WTC11 (cell line): ENCODE measurements around the gene KIAA0930. TPM values are rescaled to one million over a fixed set of nuclear protein-coding genes. Genes with fewer than 3 reads are reported as not detected.

Source experiments
- ATAC-seq: fragments of 200-7000 bp; cut with Tn5 transposase; 2 replicates; pipeline ENCODE4 v1.10.0; 2021; ENCODE audit warnings: mild to moderate bottlenecking, moderate library complexity
- CTCF ChIA-PET: fragments of 300-600 bp; sonication (Branson Sonifier 250); formaldehyde crosslinking; loops from one replicate; lab custom pipeline; 2021; ENCODE audit warnings: antibody characterized with exemption; lab: Charles Lee
- POLR2A ChIA-PET: fragments of 350-600 bp; sonication (Branson Sonifier 250); formaldehyde crosslinking; loops from one replicate; lab custom pipeline; 2021; ENCODE audit warnings: antibody characterized with exemption; lab: Charles Lee
- DNase-seq: peaks from one replicate; pipeline ENCODE4 v3.0.0; 2021; ENCODE audit warnings: low spot score
- H3K27ac Mint-ChIP-seq: 2 replicates; pipeline ENCODE4 v1.8.0; 2021; ENCODE audit warnings: mixed read lengths
- H3K27me3 Mint-ChIP-seq: 2 replicates; pipeline ENCODE4 v1.8.0; 2021; ENCODE audit warnings: low read depth, mild to moderate bottlenecking, moderate library complexity, mixed read lengths
- H3K36me3 Mint-ChIP-seq: 2 replicates; pipeline ENCODE4 v1.8.0; 2021; ENCODE audit warnings: mixed read lengths
- H3K4me1 Mint-ChIP-seq: 2 replicates; pipeline ENCODE4 v1.8.0; 2022; ENCODE audit warnings: mixed read lengths
- H3K4me3 Mint-ChIP-seq: 2 replicates; pipeline ENCODE4 v1.8.0; 2021; ENCODE audit warnings: mild to moderate bottlenecking, moderate library complexity, mixed read lengths
- H3K9me3 Mint-ChIP-seq: 2 replicates; pipeline ENCODE4 v1.8.0; 2021; ENCODE audit warnings: mixed read lengths
- ATF1 ChIP-seq: sonication (generic); formaldehyde crosslinking; IDR thresholded peaks from 2 replicates; pipeline ENCODE4 v1.8.1; 2023; ENCODE audit warnings: mild to moderate bottlenecking, moderate library complexity, missing genetic modification reagents
- CBFB ChIP-seq: sonication (generic); formaldehyde crosslinking; IDR thresholded peaks from 2 replicates; pipeline ENCODE4 v1.8.1; 2022; ENCODE audit warnings: mild to moderate bottlenecking, low read depth, missing genetic modification reagents
- ELF4 ChIP-seq: sonication (generic); formaldehyde crosslinking; IDR thresholded peaks from 2 replicates; pipeline ENCODE4 v1.8.1; 2022; ENCODE audit warnings: low read depth, mild to moderate bottlenecking, moderate library complexity, missing genetic modification reagents
- FOXJ3 ChIP-seq: sonication (generic); formaldehyde crosslinking; IDR thresholded peaks from 2 replicates; pipeline ENCODE4 v1.9.0; 2021; ENCODE audit warnings: missing genetic modification reagents, mild to moderate bottlenecking, borderline replicate concordance
- GTF2I ChIP-seq: fragments of 250-450 bp; sonication (Bioruptor Pico); conservative IDR thresholded peaks from 2 replicates; pipeline ENCODE4 v1.4.0; 2021; ENCODE audit warnings: mild to moderate bottlenecking
- HMGA2 ChIP-seq: fragments of 250-450 bp; sonication (Bioruptor Pico); IDR thresholded peaks from 2 replicates; pipeline ENCODE4 v1.4.0; 2021; ENCODE audit warnings: mild to moderate bottlenecking, moderate library complexity
- IRF2 ChIP-seq: sonication (generic); formaldehyde crosslinking; IDR thresholded peaks from 2 replicates; pipeline ENCODE4 v1.8.0; 2022; ENCODE audit warnings: low read depth, missing genetic modification reagents, borderline replicate concordance
- KAT7 ChIP-seq: sonication (generic); formaldehyde crosslinking; IDR thresholded peaks from 2 replicates; pipeline ENCODE4 v1.8.1; 2023; ENCODE audit warnings: missing genetic modification reagents, mild to moderate bottlenecking, borderline replicate concordance
- MXD4 ChIP-seq: fragments of 250-450 bp; sonication (Bioruptor Pico); IDR thresholded peaks from 2 replicates; pipeline ENCODE4 v1.8.0; 2021; ENCODE audit warnings: mild to moderate bottlenecking, moderate library complexity, borderline replicate concordance
- OVOL2 ChIP-seq: fragments of 250-450 bp; sonication (Bioruptor Pico); IDR thresholded peaks from 2 replicates; pipeline ENCODE4 v1.9.0; 2021; ENCODE audit warnings: mild to moderate bottlenecking, borderline replicate concordance
- SOX15 ChIP-seq: fragments of 250-450 bp; sonication (Bioruptor Pico); IDR thresholded peaks from 2 replicates; pipeline ENCODE4 v1.9.0; 2021; ENCODE audit warnings: mild to moderate bottlenecking
- STAT6 ChIP-seq: sonication (generic); formaldehyde crosslinking; conservative IDR thresholded peaks from 2 replicates; pipeline ENCODE4 v1.8.1; 2023; ENCODE audit warnings: mild to moderate bottlenecking, low read depth, missing genetic modification reagents, moderate library complexity
- ZBTB21 ChIP-seq: sonication (generic); formaldehyde crosslinking; IDR thresholded peaks from 2 replicates; pipeline ENCODE4 v1.8.1; 2023; ENCODE audit warnings: mild to moderate bottlenecking, missing genetic modification reagents, borderline replicate concordance
- ZBTB43 ChIP-seq: sonication (generic); formaldehyde crosslinking; IDR thresholded peaks from 2 replicates; pipeline ENCODE4 v1.8.1; 2023; ENCODE audit warnings: mild to moderate bottlenecking, missing genetic modification reagents
- ZNF671 ChIP-seq: fragments of 250-450 bp; sonication (Bioruptor Pico); IDR thresholded peaks from 2 replicates; pipeline ENCODE4 v1.8.0; 2021; ENCODE audit warnings: mild to moderate bottlenecking
- total RNA-seq: library from RNA; stranded (reverse); gene quantifications from 3 replicates; pipeline ENCODE4 v1.2.3, GENCODE V29; 2021
- TF ChIP-seq, protein P1 (sequence below): fragments of 250-450 bp; sonication (Bioruptor Pico); IDR thresholded peaks from 2 replicates; pipeline ENCODE4 v1.9.0; 2021; ENCODE audit warnings: mild to moderate bottlenecking, borderline replicate concordance
- TF ChIP-seq, protein P2 (sequence below): fragments of 200-600 bp; IDR thresholded peaks from 2 replicates; pipeline ENCODE4 v1.8.0; 2022; ENCODE audit warnings: antibody characterized with exemption
- TF ChIP-seq, protein P3 (sequence below): sonication (generic); formaldehyde crosslinking; IDR thresholded peaks from 2 replicates; pipeline ENCODE4 v1.8.1; 2023; ENCODE audit warnings: mild to moderate bottlenecking, missing genetic modification reagents

The KIAA0930 gene
- total RNA-seq, 1 experiment from 2014 or later = 62.1 TPM

GRCh38 chr22:45244916-45245315, 4.2 kb upstream of the KIAA0930 start:
- Mint-ChIP-seq H3K27me3 (peaks cover 20% of the 10 kb centered on the region), H3K4me1 (peaks cover 13% of the 10 kb centered on the region), H3K4me3 (no peak overlapping the region)
- CTCF ChIA-PET = interaction anchor here (1.3 kb wide), 1 partner anchor 36 kb away, joined by 3 read pairs; no protein-coding TSS in a partner anchor
- no peak for TF ChIP-seq IRF2 (CRISPR knock-in tag)
- TF ChIP-seq KAT7 (CRISPR knock-in tag) = no peak
- TF ChIP-seq SOX15 (CRISPR knock-in tag) = no peak
- TF ChIP-seq ZNF671 (CRISPR knock-in tag) = no peak
- TF ChIP-seq OVOL2 = no peak
- TF ChIP-seq ZBTB43 = no peak
- no peak for TF ChIP-seq HMGA2 (CRISPR knock-in tag)
- no peak for TF ChIP-seq CBFB (CRISPR knock-in tag)
- TF ChIP-seq GTF2I (CRISPR knock-in tag) = no peak
- TF ChIP-seq, protein P1, sequence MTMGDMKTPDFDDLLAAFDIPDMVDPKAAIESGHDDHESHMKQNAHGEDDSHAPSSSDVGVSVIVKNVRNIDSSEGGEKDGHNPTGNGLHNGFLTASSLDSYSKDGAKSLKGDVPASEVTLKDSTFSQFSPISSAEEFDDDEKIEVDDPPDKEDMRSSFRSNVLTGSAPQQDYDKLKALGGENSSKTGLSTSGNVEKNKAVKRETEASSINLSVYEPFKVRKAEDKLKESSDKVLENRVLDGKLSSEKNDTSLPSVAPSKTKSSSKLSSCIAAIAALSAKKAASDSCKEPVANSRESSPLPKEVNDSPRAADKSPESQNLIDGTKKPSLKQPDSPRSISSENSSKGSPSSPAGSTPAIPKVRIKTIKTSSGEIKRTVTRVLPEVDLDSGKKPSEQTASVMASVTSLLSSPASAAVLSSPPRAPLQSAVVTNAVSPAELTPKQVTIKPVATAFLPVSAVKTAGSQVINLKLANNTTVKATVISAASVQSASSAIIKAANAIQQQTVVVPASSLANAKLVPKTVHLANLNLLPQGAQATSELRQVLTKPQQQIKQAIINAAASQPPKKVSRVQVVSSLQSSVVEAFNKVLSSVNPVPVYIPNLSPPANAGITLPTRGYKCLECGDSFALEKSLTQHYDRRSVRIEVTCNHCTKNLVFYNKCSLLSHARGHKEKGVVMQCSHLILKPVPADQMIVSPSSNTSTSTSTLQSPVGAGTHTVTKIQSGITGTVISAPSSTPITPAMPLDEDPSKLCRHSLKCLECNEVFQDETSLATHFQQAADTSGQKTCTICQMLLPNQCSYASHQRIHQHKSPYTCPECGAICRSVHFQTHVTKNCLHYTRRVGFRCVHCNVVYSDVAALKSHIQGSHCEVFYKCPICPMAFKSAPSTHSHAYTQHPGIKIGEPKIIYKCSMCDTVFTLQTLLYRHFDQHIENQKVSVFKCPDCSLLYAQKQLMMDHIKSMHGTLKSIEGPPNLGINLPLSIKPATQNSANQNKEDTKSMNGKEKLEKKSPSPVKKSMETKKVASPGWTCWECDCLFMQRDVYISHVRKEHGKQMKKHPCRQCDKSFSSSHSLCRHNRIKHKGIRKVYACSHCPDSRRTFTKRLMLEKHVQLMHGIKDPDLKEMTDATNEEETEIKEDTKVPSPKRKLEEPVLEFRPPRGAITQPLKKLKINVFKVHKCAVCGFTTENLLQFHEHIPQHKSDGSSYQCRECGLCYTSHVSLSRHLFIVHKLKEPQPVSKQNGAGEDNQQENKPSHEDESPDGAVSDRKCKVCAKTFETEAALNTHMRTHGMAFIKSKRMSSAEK = no peak
- no peak for TF ChIP-seq STAT6 (CRISPR knock-in tag)
- TF ChIP-seq, protein P2, sequence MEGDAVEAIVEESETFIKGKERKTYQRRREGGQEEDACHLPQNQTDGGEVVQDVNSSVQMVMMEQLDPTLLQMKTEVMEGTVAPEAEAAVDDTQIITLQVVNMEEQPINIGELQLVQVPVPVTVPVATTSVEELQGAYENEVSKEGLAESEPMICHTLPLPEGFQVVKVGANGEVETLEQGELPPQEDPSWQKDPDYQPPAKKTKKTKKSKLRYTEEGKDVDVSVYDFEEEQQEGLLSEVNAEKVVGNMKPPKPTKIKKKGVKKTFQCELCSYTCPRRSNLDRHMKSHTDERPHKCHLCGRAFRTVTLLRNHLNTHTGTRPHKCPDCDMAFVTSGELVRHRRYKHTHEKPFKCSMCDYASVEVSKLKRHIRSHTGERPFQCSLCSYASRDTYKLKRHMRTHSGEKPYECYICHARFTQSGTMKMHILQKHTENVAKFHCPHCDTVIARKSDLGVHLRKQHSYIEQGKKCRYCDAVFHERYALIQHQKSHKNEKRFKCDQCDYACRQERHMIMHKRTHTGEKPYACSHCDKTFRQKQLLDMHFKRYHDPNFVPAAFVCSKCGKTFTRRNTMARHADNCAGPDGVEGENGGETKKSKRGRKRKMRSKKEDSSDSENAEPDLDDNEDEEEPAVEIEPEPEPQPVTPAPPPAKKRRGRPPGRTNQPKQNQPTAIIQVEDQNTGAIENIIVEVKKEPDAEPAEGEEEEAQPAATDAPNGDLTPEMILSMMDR = no peak
- TF ChIP-seq MXD4 = no peak
- TF ChIP-seq FOXJ3 (CRISPR knock-in tag) = no peak
- no peak for TF ChIP-seq ELF4
- TF ChIP-seq ATF1 (CRISPR knock-in tag) = no peak
- TF ChIP-seq, protein P3, sequence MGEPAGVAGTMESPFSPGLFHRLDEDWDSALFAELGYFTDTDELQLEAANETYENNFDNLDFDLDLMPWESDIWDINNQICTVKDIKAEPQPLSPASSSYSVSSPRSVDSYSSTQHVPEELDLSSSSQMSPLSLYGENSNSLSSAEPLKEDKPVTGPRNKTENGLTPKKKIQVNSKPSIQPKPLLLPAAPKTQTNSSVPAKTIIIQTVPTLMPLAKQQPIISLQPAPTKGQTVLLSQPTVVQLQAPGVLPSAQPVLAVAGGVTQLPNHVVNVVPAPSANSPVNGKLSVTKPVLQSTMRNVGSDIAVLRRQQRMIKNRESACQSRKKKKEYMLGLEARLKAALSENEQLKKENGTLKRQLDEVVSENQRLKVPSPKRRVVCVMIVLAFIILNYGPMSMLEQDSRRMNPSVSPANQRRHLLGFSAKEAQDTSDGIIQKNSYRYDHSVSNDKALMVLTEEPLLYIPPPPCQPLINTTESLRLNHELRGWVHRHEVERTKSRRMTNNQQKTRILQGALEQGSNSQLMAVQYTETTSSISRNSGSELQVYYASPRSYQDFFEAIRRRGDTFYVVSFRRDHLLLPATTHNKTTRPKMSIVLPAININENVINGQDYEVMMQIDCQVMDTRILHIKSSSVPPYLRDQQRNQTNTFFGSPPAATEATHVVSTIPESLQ (CRISPR knock-in tag) = no peak
- no peak for TF ChIP-seq ZBTB21 (CRISPR knock-in tag)
- TF ChIP-seq, all 79 proteins: peak for 0
- H3K36me3 Mint-ChIP-seq = no peaks in the 10 kb centered on the region
- ATAC-seq (no peak), DNase-seq (no peak)
- POLR2A ChIA-PET = no interaction called here
- no peak overlapping the region; the same call in 1 of the 2 replicates for H3K27ac Mint-ChIP-seq
- H3K9me3 Mint-ChIP-seq = no peaks in the 10 kb centered on the region
